Measurements from ENCODE around the gene POLE.
A peak's percentile ranks its signal among the peaks of the same experiment; 100 is the strongest.
"Not testable (repeated sequence)": the region's sequence is repeated elsewhere in the genome, so short reads cannot be mapped to it uniquely, and the experiment has no call there.

Gene POLE

GRCh38 chr12:132610051-132610759 lies 76.9 kb downstream of the POLE start, which contains the start of gene LRCOL1:
TSS of gene LRCOL1 (minus strand) at chr12:132610582. CDS start at chr12:132606251, 4,331 bp downstream.
- DNase-seq: no peak

GRCh38 chr12:132608231-132609171 lies 78.6 kb downstream of the POLE start:
- no peak for DNase-seq

GRCh38 chr12:132606927-132607326 lies 80.2 kb downstream of the POLE start:
- DNase-seq: no peak

- DNase-seq: no peak
Observed at GRCh38 chr12:132606466-132606865, 80.7 kb downstream of the POLE start.

- DNase-seq: no peak
Observed at GRCh38 chr12:132605892-132606291, 81.2 kb downstream of the POLE start.

GRCh38 chr12:132604668-132605441 lies 82.3 kb downstream of the POLE start:
- no peak for DNase-seq

- DNase-seq: no peak
Observed at GRCh38 chr12:132604151-132604618, 83.0 kb downstream of the POLE start.

GRCh38 chr12:132603240-132604150 lies 83.6 kb downstream of the POLE start:
- no peak for DNase-seq

GRCh38 chr12:132602572-132603239 lies 84.4 kb downstream of the POLE start:
- no peak for DNase-seq

- DNase-seq: no peak
Observed at GRCh38 chr12:132601171-132601883, 85.8 kb downstream of the POLE start.

- peak; percentile 33 for DNase-seq
Observed at GRCh38 chr12:132600048-132601032, 86.8 kb downstream of the POLE start.

GRCh38 chr12:132599502-132599901 lies 87.6 kb downstream of the POLE start:
- DNase-seq: not testable (repeated sequence)

- DNase-seq: peak; percentile 30
Observed at GRCh38 chr12:132597333-132598316, 89.5 kb downstream of the POLE start.

GRCh38 chr12:132596016-132596415 lies 91.1 kb downstream of the POLE start:
- DNase-seq: no peak

- no peak for DNase-seq
Observed at GRCh38 chr12:132595183-132595582, 92.0 kb downstream of the POLE start.

GRCh38 chr12:132593938-132594358 lies 93.2 kb downstream of the POLE start:
- no peak for DNase-seq

GRCh38 chr12:132593521-132593920 lies 93.6 kb downstream of the POLE start:
- DNase-seq: no peak

- no peak for DNase-seq
Observed at GRCh38 chr12:132593071-132593470, 94.1 kb downstream of the POLE start.
